Astrocyte (in vitro differentiated cells and primary cell): Measurements from ENCODE around the gene GCSAM.

ENCODE experiments used
- CTCF ChIP-seq: IDR thresholded peaks from 2 replicates; pipeline ENCODE4 v1.5.1; 2011; ENCODE audit warnings: low read depth, mild to moderate bottlenecking, inconsistent platforms, low read length, moderate library complexity; ENCODE audit not compliant: insufficient read depth
- EZH2 ChIP-seq: IDR thresholded peaks from 2 replicates; pipeline ENCODE4 v1.6.1; 2012; ENCODE audit warnings: mild to moderate bottlenecking, low read length, inconsistent platforms; ENCODE audit not compliant: insufficient read depth

GRCh38 chr3:112143251-112143650, 10.2 kb upstream of the GCSAM start:
- TF ChIP-seq CTCF (no peak), EZH2 (no peak)
